Upper lobe of left lung (tissue), 6 donors: ENCODE measurements around the gene FCN1. TPM values are rescaled to one million over a fixed set of nuclear protein-coding genes. Genes with fewer than 3 reads are reported as not detected.
A peak's percentile ranks its signal among the peaks of the same experiment; 100 is the strongest.

Experiments
- ATAC-seq, 2 donors: fragments of 200-7000 bp; cut with Tn5 transposase; one replicate each; pipeline ENCODE4 v1.9.1; 2022; ENCODE audit warnings: mild to moderate bottlenecking in 2 of 2, moderate library complexity in 2 of 2; ENCODE audit not compliant: low FRiP score in 2 of 2
- DNase-seq, 2 donors: peaks; one replicate each; pipeline ENCODE4 v3.0.0-alpha.2; 2019 to 2020
- H3K27ac ChIP-seq, 4 donors: fragments of 200-600 bp; sonication (generic); one replicate each; pipeline ENCODE4 v1.5.1; 2016 to 2019
- H3K27me3 ChIP-seq, 4 donors: fragments of 200-600 bp; sonication (generic); one replicate each; pipeline ENCODE4 v1.5.1; 2017 to 2019
- H3K36me3 ChIP-seq, 4 donors: fragments of 200-600 bp; sonication (generic); one replicate each; pipeline ENCODE4 v1.5.1; 2016 to 2019
- H3K4me1 ChIP-seq, 4 donors: fragments of 200-600 bp; sonication (generic); one replicate each; pipeline ENCODE4 v1.5.1; 2018 to 2019
- H3K4me3 ChIP-seq, 4 donors: fragments of 200-600 bp; sonication (generic); one replicate each; pipeline ENCODE4 v1.5.1; 2017 to 2019; ENCODE audit warnings: mild to moderate bottlenecking in 2 of 4, moderate library complexity in 1 of 4
- H3K9me3 ChIP-seq, 4 donors: fragments of 200-600 bp; sonication (generic); one replicate each; pipeline ENCODE4 v1.5.1; 2018 to 2019
- CTCF ChIP-seq, 6 experiments: fragments of 450-650 bp in 4 of 6; fragments of 200-600 bp in 2 of 6; sonication (generic) in 2 of 6; IDR thresholded peaks; one replicate each; pipeline ENCODE4 v1.5.1; 2016 to 2019; ENCODE audit warnings: antibody characterized with exemption in 6 of 6
- EP300 ChIP-seq, 4 donors: sonication (generic); formaldehyde crosslinking; IDR thresholded peaks; one replicate each; pipeline ENCODE4 v1.5.1; 2017; ENCODE audit warnings: antibody characterized with exemption in 4 of 4, control low read depth in 2 of 4
- POLR2A ChIP-seq, 4 donors: fragments of 450-650 bp; IDR thresholded peaks; one replicate each; pipeline ENCODE4 v1.5.1; 2016 to 2017; ENCODE audit warnings: antibody characterized with exemption in 4 of 4, mild to moderate bottlenecking in 2 of 4
- POLR2AphosphoS5 ChIP-seq, 2 donors: sonication (generic); formaldehyde crosslinking; IDR thresholded peaks; one replicate each; pipeline ENCODE4 v1.5.1; 2017; ENCODE audit warnings: antibody characterized with exemption in 2 of 2
- WGBS, 2 donors: methylation state at CpG; one replicate each; pipeline ENCODE4 v1.1.5; 2017 to 2018; 5-methylcytosine and 5-hydroxymethylcytosine counted together
- total RNA-seq, 6 donors: library from RNA; depleted of rRNA in 4 of 6; stranded (reverse); fragments of >200 nt in 4 of 6; gene quantifications; one replicate each; pipeline versions ENCODE4 v1.1.0 to v1.2.1, GENCODE V29; 2016 to 2021
- donor health status: DM: no; HTN: no; CAD: no; lungs with moderate emphysema.
- donor health status: DM: no; HTN: yes; CAD: no; lungs with severe emphysema.

Gene FCN1
- total RNA-seq, 6 donors from 2014 or later, result 11.5 to 147 (median 19.7) TPM

- DNase-seq (peak in 1 of 2 donors; percentile 4), ATAC-seq (no peak)
- TF ChIP-seq EP300 (IDR thresholded peaks at IDR 0.05) (no peak), CTCF (IDR thresholded peaks at IDR 0.05) (no peak), POLR2A (IDR thresholded peaks at IDR 0.05) (no peak), POLR2AphosphoS5 (IDR thresholded peaks at IDR 0.05) (no peak)
- H3K36me3 ChIP-seq, result no peaks in the 10 kb centered on the region
- 80 to 81% methylated on average over 3 to 10 of the region's 10 CpGs for WGBS, 2 donors
- H3K9me3 ChIP-seq, result peaks cover 0 to 8% (median 4%) of the 10 kb centered on the region in 4 donors
- H3K27me3 ChIP-seq, result no peaks in the 10 kb centered on the region
- H3K27ac ChIP-seq, result no peak overlapping the region
- H3K4me1 ChIP-seq, result peaks cover 0 to 13% (median 2%) of the 10 kb centered on the region in 4 donors
- no peak overlapping the region for H3K4me3 ChIP-seq
Measured at GRCh38 chr9:134918646-134919045, 934 bp upstream of the FCN1 start.

GRCh38 chr9:134916161-134916665, 1.5 kb downstream of the FCN1 start:
- no peaks in the 10 kb centered on the region for H3K4me1 ChIP-seq
- H3K9me3 ChIP-seq, result peaks cover 0 to 8% (median 4%) of the 10 kb centered on the region in 4 donors
- peak overlapping the region in 1 of 4 donors; percentile 58 for H3K27ac ChIP-seq
- peak overlapping the region in 1 of 4 donors; percentile 35 for H3K4me3 ChIP-seq
- WGBS, 2 donors, result 81% methylated on average over 8 of the region's 8 CpGs; no CpG with 5 or more reads in 1 of the 2 donors
- H3K36me3 ChIP-seq, result no peaks in the 10 kb centered on the region
- no peak for TF ChIP-seq POLR2AphosphoS5 (IDR thresholded peaks at IDR 0.05)
- no peak for TF ChIP-seq EP300 (IDR thresholded peaks at IDR 0.05)
- no peak for TF ChIP-seq CTCF (IDR thresholded peaks at IDR 0.05)
- TF ChIP-seq POLR2A (IDR thresholded peaks at IDR 0.05), result no peak
- DNase-seq, result no peak
- ATAC-seq, result no peak
- H3K27me3 ChIP-seq, result no peaks in the 10 kb centered on the region

- Histone ChIP-seq H3K27me3 (no peaks in the 10 kb centered on the region), H3K27ac (no peak overlapping the region), H3K36me3 (no peaks in the 10 kb centered on the region), H3K4me3 (peak overlapping the region in 1 of 4 donors; percentile 35), H3K9me3 (peaks cover 0 to 8% (median 4%) of the 10 kb centered on the region in 4 donors), H3K4me1 (no peaks in the 10 kb centered on the region)
- WGBS, 2 donors, result 78 to 89% methylated on average over 7 to 25 of the region's 26 CpGs
- ATAC-seq (no peak), DNase-seq (no peak)
- TF ChIP-seq EP300 (IDR thresholded peaks at IDR 0.05) (no peak), POLR2A (IDR thresholded peaks at IDR 0.05) (no peak), CTCF (IDR thresholded peaks at IDR 0.05) (no peak), POLR2AphosphoS5 (IDR thresholded peaks at IDR 0.05) (no peak)
Measured at GRCh38 chr9:134915046-134915985, 2.4 kb downstream of the FCN1 start.

GRCh38 chr9:134914501-134914834, 3.2 kb downstream of the FCN1 start:
- no peaks in the 10 kb centered on the region for H3K36me3 ChIP-seq
- DNase-seq (no peak), ATAC-seq (no peak)
- H3K9me3 ChIP-seq, result peaks cover 0 to 2% (median under 1%) of the 10 kb centered on the region in 4 donors
- H3K27ac ChIP-seq, result no peak overlapping the region
- no peak overlapping the region for H3K4me3 ChIP-seq
- H3K4me1 ChIP-seq, result no peaks in the 10 kb centered on the region
- no peak for TF ChIP-seq POLR2AphosphoS5 (IDR thresholded peaks at IDR 0.05)
- TF ChIP-seq CTCF (IDR thresholded peaks at IDR 0.05), result no peak
- TF ChIP-seq EP300 (IDR thresholded peaks at IDR 0.05), result no peak
- TF ChIP-seq POLR2A (IDR thresholded peaks at IDR 0.05), result no peak
- WGBS, 2 donors, result 80 to 87% methylated on average over 7 of the region's 7 CpGs
- no peaks in the 10 kb centered on the region for H3K27me3 ChIP-seq
